GM18907 (cell line): ENCODE measurements around the gene PRR22.
A peak's percentile ranks its signal among the peaks of the same experiment; 100 is the strongest.

Experiments used
- ATAC-seq: cut with Tn5 transposase; IDR thresholded peaks from one replicate; pipeline ENCODE4 v1.9.1; 2021; ENCODE audit warnings: mild to moderate bottlenecking, moderate library complexity; ENCODE audit not compliant: unreplicated experiment

The PRR22 gene

DNA sequence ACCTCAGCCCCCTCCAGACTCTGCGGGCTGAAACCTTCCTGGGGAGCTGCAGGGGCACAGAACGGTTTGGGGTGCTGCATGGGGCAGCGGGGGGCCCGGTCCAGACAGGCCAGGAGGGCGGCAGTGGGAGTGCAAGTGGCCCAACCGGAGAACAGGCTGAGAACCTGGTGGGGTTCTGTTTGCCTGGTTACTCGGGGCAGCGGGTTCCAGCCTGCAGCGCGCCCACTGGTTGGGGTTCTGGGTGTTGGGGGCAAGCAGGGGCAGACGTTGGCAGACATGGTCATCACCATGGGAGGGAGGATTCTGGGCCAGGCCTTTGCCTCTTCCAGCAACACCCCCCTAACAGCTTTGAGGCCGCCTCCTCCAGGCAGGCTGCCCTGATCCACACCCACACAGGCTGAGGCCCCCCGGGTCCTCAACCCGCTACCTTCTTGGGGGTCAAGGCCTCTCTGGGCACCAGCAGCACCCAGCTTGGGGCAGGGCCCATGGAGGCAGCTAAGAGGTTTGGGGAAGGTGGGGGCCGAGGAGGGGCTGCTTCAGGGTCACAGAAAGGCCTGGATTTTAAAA lies at the start of gene PRR22:
PRR22 (minus strand) TSS at position 166 of the 567 bp plus-strand sequence; CDS start at position 80, 86 bp downstream.
- no peak for ATAC-seq

DNA sequence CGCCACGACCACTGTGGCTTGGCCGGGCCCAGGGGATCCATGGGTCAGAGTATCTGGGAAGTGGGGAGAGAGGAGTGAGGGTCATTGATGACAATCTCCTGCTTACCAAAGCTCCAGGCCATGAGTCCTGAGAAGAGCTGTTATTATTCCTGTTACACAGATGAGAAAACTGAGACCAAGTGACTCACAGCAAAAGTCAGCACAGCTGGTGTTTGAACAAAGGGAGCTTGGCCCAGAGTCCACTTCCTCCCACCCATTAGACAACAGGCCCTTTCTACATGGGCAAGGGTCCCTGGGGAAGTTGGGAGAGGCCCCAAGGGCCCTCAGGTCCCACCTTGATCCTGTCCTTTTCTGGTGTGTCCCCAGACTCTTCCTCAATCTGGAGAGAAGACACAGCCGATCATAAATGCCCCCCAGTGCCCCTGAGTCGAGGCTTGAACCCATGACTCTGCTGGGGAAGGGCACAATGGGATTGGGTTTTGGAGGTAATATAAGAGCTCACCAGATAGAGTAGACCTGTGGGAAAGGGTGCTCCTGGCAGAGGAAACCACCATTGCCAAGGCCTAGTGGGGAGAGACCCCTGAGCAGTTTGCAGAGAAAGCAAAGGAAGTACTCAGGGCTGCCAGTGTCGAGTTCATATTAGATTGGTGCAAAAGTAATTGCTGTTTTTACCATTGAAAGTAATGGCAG lies 48.1 kb upstream of the PRR22 start:
- ATAC-seq: no peak

DNA sequence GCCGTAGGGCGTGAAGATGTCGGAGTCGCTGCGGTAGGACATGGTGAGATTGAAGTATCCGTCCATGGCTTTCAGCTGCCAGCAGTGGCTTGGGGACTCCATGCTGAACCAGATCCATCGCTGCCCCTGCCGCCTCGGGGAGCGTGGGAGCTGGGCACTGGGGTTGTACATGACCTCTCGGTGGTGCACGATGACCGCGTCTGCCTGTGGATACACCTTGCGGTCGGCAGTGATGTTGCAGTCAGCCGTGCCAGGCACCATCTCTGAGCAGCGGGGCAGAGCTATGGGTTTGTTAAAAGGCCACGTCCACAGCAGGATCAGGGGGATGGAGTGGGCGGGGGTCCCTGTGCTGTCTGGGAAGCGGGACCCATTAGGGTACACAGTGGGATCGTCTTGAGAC lies 47.5 kb upstream of the PRR22 start:
- ATAC-seq: no peak

DNA sequence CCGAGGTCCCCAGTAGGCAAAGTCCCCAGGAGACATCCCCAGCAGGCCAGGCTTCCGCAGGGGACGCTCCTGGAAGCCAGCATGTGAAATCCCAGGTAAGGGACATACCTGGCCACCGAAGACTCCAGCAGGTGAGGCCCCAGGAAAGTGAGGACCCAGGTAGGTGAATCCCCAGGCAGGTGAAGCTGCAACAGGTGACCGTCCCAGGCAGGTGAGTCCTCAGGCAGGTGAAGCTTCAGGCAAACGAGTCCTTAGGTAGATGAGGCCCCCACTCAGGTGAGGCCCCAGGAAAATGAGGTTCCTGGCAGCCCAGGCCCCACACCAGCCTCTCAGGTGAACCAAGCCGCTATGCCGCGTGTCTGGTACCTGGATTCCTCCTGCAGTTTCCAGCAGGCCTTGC lies 46.6 kb upstream of the PRR22 start:
- no peak for ATAC-seq

DNA sequence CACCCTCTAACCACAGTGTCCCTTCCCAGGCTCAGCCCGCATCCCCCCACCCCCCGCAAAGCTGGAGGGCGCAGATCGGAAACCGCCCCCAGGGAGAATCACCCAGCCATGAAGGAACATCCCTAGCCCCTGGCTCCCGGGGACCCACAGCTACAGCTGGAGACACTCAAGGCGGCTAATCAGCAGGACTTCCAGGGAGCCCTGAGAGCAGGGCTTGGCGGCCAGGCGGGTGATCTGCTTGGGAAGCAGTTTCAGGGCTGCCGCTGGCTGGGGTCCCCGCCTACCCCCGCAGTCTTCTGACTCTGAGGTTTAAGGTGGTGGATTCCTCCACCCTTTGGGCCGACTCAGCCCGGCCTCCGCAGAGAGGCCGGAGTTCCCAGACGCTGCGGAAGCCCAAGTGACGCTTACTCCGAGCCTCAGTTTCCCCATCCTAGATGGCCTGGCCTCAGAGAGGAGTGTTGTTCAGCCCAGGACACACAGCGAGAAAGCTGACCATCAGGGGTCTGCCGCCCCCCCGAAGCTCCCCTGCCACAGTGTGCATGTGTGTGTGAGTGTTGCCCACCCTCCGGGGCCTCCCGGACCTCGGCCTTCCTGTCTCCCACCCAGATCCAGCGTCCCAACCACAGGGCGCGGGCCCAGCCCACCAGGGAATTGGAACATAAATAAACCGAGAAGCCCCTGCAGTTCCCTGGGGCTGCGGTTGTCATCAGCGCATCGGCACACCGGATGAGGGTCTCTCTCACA lies 45.2 kb upstream of the PRR22 start:
- ATAC-seq: no peak

DNA sequence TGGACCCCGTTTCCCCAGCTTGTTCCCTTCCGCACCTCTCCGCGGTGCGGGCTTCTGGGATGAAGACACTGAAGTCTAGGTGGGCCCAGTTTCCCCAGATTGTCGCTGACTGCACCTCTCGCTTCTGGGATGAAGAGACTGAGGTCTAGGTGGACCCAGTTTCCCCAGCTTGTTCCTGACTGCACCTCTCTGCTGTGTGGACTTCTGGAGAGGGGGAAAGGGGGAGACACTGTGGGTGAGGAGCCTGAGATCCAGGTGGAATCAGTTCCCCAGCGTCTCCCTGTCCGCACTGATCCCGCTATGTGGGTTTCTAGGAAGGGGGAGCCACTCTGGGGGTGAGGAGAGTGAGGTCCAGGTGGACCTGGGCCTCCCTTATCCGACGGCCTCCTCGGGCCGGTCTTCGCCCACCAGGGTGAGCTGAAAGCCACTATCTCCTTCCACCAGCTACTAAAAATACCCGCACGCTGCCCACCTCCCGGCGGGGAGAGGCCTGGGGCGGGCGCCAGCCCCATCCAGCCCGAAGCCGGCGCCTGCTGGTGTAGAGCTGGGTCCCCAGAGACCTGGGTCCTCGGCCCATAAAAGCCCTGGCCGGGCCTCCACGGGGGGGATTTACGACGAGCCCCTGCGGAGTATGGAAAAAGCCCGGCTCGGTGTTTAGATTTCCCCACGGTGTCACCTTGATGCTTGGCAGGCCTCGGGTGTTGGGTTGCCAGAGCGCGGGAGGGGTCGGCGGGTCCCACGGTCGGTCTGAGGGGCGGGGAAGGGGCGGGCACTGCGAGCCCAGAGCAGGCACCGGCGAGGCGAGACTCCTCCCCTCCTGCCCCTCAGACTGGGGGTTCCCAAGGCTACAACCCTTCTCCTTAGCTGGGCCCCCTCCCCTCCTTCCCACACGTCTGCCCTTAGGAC lies 44.4 kb upstream of the PRR22 start:
- ATAC-seq: no peak

DNA sequence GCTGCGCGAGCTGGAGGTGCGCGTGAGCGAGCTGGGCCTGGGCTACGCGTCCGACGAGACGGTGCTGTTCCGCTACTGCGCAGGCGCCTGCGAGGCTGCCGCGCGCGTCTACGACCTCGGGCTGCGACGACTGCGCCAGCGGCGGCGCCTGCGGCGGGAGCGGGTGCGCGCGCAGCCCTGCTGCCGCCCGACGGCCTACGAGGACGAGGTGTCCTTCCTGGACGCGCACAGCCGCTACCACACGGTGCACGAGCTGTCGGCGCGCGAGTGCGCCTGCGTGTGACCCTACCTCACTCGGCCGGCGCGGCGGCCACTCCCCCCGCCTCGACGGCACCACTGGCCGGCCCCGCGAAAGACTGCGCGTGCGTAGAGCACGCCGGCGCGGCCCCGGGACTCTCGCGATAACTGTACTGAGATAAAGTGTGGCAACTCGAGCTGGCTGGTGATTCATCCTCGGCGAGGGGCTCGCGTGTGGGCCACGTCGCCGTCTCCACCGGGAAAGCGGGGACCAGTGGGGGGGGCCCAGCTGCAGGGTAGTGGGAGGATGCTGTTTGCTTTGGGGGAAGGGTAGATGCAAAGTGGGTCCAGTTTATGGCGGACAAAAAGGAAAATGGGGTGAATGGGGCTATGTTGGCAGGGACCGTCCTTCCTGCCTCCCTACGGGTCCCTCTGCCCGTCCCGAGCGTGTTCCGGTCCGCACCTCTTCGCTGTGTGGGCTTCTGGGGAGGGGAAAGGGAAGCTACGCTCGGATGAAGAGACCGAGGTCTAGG lies 43.5 kb upstream of the PRR22 start:
- ATAC-seq: peak; percentile 64

DNA sequence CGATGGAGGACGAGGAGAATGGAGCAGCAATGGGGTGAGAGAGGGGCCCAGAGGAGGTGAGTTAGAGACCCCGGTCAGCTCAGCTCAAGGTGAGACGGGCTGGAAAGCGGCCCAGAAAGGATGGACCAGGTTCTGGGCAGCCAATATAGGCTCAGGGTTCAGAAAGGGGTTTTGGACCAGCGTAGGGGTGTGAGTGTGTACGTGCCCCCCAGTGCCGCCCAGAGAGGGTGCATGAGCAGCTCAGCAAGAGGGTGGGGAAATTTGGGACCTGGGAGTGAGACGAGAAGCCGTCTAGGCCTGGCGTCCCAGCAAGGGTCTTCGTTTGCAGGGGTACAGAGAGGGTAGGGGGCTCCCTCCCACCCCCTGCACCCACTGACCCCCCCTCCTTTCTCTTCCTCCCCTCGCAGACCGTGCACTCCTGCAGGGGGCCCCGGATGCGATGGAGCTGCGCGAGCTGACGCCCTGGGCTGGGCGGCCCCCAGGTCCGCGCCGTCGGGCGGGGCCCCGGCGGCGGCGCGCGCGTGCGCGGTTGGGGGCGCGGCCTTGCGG lies 42.9 kb upstream of the PRR22 start:
- ATAC-seq: no peak

DNA sequence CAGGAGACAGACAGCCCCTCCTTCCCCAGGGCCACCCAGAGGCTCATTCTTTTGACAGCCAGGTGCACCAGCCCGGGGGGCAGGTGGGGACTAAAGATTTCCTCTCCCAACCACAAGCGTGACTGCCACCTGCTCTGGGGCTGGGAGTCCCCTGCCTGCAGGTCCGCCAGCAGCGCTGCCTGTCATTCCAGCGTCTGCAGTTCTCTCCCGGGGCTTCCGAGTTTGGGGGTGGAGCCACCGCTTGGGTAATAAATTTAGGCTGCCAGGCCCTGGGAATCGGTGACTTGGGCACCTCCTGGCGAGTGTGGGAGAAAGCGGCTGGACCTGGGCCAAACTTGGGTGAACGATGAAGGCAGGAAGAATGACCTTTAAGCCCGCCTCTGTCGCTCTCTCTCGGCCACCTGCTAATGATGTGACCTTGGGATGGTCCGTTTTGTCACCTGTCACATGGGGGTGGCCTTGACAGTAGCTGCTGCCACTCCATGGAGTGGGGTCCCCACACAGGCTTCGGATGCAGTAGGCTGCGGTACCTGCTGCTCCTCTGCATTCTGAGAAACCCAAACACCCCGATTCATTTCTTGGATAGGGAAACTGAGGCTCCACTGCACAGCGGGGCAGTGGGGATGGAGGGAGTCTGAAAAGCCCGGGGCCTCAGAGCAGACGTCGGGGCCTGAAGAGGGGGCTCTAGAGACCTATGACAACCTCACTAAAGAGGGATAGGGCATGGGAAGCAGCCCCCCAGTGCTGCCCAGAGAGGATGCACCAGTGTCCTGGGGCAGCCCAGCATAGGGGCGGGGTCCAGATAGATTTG lies 42.2 kb upstream of the PRR22 start:
- no peak for ATAC-seq

DNA sequence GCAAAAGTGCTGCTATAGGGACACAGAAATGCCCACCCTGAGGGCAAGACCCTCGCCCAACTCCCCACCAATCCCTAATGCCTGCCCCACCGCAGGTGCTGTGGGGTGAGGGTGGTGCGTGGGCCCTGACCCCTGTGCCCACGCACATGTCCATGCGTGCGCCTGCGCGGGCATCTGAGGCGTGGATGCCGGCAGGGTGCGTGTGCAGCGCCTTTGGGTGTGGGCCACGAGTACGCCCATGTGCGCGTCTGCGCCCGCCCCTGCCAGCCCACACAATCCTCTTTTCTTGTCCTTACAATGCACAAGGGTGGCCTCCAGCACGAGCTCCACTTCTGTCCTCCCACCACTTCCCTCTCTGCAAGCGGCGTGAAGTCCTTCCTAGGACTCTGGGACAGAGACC lies 40.6 kb upstream of the PRR22 start:
- no peak for ATAC-seq

DNA sequence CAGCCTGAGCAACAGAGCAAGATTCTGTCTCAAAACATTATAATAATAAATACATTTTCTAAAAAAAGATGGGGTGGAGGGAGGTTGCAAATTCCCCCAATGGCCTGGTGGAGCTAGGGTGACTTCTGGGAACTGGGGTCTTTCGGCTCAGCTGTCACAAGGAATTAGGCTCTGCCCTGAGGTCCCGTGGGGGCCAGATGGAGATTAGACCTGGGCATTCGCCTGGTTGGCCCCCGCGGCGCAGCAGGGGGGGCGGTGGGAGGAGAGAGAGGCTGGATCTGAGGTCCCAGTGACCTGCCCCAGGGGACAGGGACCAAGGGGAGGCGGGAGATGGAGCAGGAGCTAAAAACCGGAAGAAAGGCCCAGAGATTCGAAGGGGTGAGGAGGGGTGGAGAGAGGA lies 40.2 kb upstream of the PRR22 start:
- ATAC-seq: no peak

DNA sequence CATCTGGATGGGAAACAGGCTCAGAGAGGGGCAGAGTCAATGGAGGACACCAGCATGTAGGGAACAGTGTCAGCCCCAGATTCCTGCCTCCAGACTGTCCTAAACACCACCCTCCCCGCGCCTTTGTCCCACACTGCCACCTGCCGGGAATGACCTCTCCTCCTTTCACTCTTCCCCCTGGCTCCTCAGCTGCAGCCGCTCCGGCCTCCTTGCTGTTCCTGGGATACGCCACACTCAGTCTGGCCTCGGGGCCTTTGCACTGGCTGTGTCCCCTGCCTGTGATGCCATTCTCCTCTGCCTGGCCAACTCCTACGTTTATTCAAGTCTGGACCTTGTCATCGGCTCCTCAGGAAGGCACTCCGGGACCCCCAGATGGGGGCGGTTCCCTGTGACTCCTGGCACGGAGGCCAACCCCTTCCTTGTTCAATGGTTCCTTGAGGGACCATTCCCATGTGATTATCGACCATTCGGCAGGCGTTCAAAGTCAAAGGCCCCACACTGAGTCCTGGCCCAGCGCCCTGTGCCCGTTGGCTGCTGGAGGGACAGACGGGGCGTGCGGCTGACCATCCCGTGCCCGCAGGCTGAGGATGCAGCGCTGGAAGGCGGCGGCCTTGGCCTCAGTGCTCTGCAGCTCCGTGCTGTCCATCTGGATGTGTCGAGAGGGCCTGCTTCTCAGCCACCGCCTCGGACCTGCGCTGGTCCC lies 39.2 kb upstream of the PRR22 start:
- no peak for ATAC-seq

DNA sequence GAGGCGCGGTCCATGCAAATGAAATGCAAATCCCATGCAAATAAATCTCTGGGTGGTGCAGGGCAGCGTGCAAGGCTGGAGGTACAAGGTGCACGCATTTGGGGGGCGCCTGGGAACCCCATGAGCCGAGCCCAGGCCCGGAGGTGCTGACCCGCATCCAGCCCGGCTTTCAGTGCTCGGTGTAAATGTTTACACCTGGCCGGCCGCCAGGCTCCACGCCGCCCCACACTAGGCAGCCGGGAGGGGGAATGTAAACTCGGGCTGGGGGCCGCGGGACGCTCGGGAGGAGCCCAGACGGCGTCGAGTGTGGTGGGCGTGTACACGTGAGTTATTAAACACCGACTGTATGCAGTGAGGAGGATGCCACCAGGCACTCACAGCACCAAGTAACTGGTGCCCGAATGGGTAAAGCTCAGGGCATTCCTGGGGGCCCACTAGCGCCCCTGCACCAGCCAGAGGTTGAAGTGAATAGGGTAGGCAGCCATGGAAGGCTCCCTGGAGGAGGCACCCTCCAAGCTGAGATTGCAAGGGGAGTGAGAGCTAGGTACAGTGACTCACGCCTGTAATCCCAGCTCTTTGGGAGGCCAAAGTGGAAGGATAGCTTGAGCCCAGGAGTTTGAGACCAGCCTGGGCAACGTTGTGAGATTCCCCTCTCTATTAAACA lies 37.8 kb upstream of the PRR22 start:
- ATAC-seq: no peak

DNA sequence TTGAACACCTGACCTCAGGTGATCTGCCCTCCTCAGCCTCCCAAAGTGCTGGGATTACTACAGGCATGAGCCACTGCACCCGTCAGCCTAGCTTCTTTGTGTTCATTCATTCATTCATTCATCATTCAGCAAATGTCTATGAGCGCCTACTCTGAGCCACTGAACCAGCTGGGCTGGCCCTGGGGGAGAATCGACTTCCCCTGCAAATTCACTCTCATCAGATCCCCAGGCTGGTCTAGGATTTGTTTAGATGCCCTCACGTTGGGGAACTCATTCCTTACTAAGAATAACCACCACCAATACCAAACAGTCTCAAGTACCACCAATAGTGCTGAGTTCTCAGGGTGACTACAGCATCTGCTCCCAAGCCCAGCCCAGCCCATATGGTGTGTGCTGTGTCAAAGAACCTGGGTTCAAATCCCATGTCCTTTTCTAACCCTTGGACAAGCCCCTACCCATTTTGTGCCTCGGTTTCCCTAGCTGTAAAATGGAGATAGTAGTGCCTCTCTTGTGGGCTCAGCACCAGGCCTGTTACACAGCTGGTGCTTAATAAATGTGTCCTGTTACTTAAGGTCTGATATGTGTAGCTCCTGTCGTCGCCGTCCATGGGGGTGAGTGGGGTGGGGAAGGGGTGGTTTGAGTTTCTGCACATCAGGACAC lies 37.1 kb upstream of the PRR22 start:
- ATAC-seq: no peak

DNA sequence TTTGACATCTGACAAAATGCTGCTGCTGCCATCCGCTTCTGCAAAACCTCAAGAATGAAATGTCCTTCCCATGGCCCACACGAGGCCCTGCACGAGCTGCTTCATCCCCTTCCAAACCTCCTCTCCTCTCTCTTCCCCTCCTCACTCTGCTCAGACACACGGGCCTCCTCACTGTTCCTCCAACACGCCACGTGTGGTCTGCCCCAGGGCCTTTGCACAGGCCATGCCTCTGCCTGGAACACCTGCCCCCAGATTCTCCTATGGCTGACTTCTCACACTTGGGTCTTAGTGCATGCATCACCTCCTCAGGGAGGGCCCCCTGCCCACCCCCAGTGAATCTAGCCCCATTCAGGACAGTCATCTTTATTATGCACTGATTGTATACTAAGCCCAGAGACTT lies 36.2 kb upstream of the PRR22 start:
- no peak for ATAC-seq

DNA sequence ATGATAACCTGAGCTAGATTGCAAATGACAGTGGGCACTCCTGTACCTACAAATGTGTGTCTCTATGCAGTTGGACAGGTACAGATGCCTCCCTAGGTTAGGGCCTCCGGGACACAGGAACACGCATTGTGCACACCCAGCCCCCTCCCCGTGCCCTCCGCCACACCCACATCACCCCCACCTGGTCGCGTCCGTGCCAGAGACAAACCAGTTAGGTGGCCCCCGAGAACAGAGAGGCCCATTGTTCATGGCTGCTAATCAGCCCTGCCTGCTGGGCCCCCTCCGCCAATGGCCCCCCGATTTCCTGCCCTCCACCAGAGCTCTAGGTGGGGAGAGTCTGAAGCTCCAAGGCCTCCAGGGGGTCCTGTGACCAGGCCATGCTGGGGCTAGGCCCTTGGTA lies 34.0 kb upstream of the PRR22 start:
- no peak for ATAC-seq

DNA sequence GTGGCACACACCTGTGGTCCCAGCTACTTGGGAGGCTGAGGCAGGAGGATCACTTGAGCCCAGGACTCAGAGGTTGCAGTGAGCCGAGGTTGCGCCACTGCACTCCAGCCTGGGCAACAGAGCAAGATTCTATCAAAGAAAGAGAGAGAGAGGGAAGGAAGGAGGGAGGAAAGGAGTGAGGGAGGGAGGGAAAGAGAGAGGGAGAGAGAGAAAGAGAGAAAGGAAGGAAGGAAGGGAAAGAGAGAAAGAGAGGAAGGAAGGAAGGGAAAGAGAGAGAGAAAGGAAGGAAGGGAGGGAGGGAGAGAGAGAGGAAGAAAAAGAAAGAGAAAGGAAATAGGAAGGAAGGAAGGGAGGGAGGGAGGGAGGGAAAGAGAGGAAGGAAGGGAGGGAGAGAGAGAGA lies 32.7 kb upstream of the PRR22 start:
- ATAC-seq: no peak

DNA sequence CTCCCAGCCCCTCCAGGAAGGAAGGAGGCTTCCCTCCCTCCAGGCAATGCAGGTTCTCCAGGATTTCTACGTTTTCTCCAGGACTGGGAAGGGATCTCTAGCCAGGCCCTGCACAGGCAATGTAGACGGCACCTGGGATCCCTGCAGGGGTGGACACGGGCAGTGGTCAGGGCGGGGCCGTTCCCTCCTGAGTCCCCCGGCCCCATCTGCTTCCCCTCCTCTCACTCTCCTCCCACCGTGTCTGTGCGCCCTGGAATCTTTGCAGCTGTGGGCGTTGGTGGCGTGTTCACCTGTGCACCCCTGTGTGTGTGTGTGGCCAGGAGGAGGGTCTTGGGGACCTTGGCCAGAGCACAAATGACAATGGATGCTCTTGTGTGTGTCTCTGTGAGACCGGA lies 30.3 kb upstream of the PRR22 start:
- ATAC-seq: no peak
